ENCODE results near the gene SCGB1D2.

SCGB1D2 gene

GRCh38 chr11:62256281-62256680 lies 14.2 kb downstream of the SCGB1D2 start:
- DNase-seq (ENCODE audit: low read depth in 1 of 2, low spot score in 1 of 2) = no peak

GRCh38 chr11:62260261-62260953 lies 18.4 kb downstream of the SCGB1D2 start:
- no peak for DNase-seq (ENCODE audit: low read depth in 1 of 2, low spot score in 1 of 2)

- DNase-seq (ENCODE audit: low read depth in 1 of 2, low spot score in 1 of 2) = no peak
Observed at GRCh38 chr11:62264004-62264403, 22.0 kb downstream of the SCGB1D2 start.

GRCh38 chr11:62266558-62266957 lies 24.5 kb downstream of the SCGB1D2 start:
- no peak for DNase-seq (ENCODE audit: low read depth in 1 of 2, low spot score in 1 of 2)

GRCh38 chr11:62267050-62267449 lies 25.0 kb downstream of the SCGB1D2 start:
- no peak for DNase-seq (ENCODE audit: low read depth in 1 of 2, low spot score in 1 of 2)

GRCh38 chr11:62267576-62267975 lies 25.5 kb downstream of the SCGB1D2 start:
- DNase-seq (ENCODE audit: low read depth in 1 of 2, low spot score in 1 of 2) = no peak

GRCh38 chr11:62269654-62270278 lies 27.7 kb downstream of the SCGB1D2 start, which contains the start of gene SCGB2A2:
Gene SCGB2A2, plus strand, starts transcription at chr11:62270158. Its CDS starts 59 bp downstream, at chr11:62270217.
- DNase-seq (ENCODE audit: low read depth in 1 of 2, low spot score in 1 of 2) = no peak

GRCh38 chr11:62273284-62273683 lies 31.2 kb downstream of the SCGB1D2 start:
- DNase-seq (ENCODE audit: low read depth in 1 of 2, low spot score in 1 of 2) = no peak

GRCh38 chr11:62273789-62274275 lies 31.8 kb downstream of the SCGB1D2 start:
- DNase-seq (ENCODE audit: low read depth in 1 of 2, low spot score in 1 of 2) = no peak

- DNase-seq (ENCODE audit: low read depth in 1 of 2, low spot score in 1 of 2) = no peak
Observed at GRCh38 chr11:62280452-62280851, 38.4 kb downstream of the SCGB1D2 start.
